Stimulated activated CD4-positive, alpha-beta T cell treated with anti-CD3 and anti-CD28 coated beads, TNF-alpha, amount 100 ng/mL, for 48 hours (primary cell): ENCODE results near the gene MCTP1.

ENCODE experiments used
- DNase-seq, 3 donors: peaks; one replicate each; pipeline ENCODE4 v3.0.0-alpha.2; 2020; ENCODE audit warnings: low read depth in 3 of 3

Gene MCTP1

GRCh38 chr5:94702729-94703128 is 582.2 kb downstream of the MCTP1 start:
- DNase-seq, result no peak

GRCh38 chr5:94700592-94700991 is 584.3 kb downstream of the MCTP1 start:
- DNase-seq, result no peak

GRCh38 chr5:94699562-94699961 is 585.3 kb downstream of the MCTP1 start:
- DNase-seq, result no peak

GRCh38 chr5:94698197-94698596 is 586.7 kb downstream of the MCTP1 start:
- DNase-seq, result no peak

GRCh38 chr5:94694671-94695070 is 590.2 kb downstream of the MCTP1 start:
- no peak for DNase-seq

- DNase-seq, result no peak
Measured at GRCh38 chr5:94693845-94694370, 591.0 kb downstream of the MCTP1 start.

- no peak for DNase-seq
Measured at GRCh38 chr5:94693043-94693822, 591.7 kb downstream of the MCTP1 start.

GRCh38 chr5:94692581-94692980 is 592.3 kb downstream of the MCTP1 start:
- DNase-seq, result no peak

- no peak for DNase-seq
Measured at GRCh38 chr5:94691949-94692348, 592.9 kb downstream of the MCTP1 start.

GRCh38 chr5:94691291-94691690 is 593.6 kb downstream of the MCTP1 start:
- DNase-seq, result no peak

GRCh38 chr5:94690778-94691177 is 594.1 kb downstream of the MCTP1 start:
- DNase-seq, result no peak

- DNase-seq, result no peak
Measured at GRCh38 chr5:94689908-94690307, 595.0 kb downstream of the MCTP1 start.

GRCh38 chr5:94682814-94683520 is 601.9 kb downstream of the MCTP1 start:
- DNase-seq, result no peak

- DNase-seq, result no peak
Measured at GRCh38 chr5:94675965-94676618, 608.8 kb downstream of the MCTP1 start.

- no peak for DNase-seq
Measured at GRCh38 chr5:94674490-94675382, 610.2 kb downstream of the MCTP1 start.

GRCh38 chr5:94672746-94673145 is 612.1 kb downstream of the MCTP1 start:
- no peak for DNase-seq

- no peak for DNase-seq
Measured at GRCh38 chr5:94670726-94671125, 614.2 kb downstream of the MCTP1 start.

GRCh38 chr5:94667937-94668336 is 617.0 kb downstream of the MCTP1 start:
- DNase-seq, result no peak

GRCh38 chr5:94661086-94661485 is 623.8 kb downstream of the MCTP1 start:
- DNase-seq, result no peak

- no peak for DNase-seq
Measured at GRCh38 chr5:94660506-94660905, 624.4 kb downstream of the MCTP1 start.

- DNase-seq, result no peak
Measured at GRCh38 chr5:94658272-94658671, 626.6 kb downstream of the MCTP1 start.
